Measurements from ENCODE around the gene AFF1. TPM values are rescaled to one million over a fixed set of nuclear protein-coding genes. Genes with fewer than 3 reads are reported as not detected.

AFF1 gene
- total RNA-seq, 1 donor from 2014 or later: 90.6 TPM

- Histone ChIP-seq H3K9me3 (no peaks in the 10 kb centered on the region), H3K4me3 (no peak overlapping the region), H3K4me1 (peaks cover 34% of the 10 kb centered on the region), H3K27me3 (ENCODE audit: low read depth) (no peaks in the 10 kb centered on the region), H3K27ac (peak overlapping the region; percentile 37), H3K36me3 (peaks cover 80% of the 10 kb centered on the region)
- ATAC-seq (peak; percentile 31 to 41), DNase-seq (no peak)
- intact Hi-C loops (cut with DNase I): no loop called here
- no peak for TF ChIP-seq CTCF (IDR thresholded peaks at IDR 0.05)
Observed at GRCh38 chr4:87117051-87117731, 182.4 kb downstream of the AFF1 start.

- peaks cover 76% of the 10 kb centered on the region for H3K36me3 ChIP-seq
- H3K27me3 ChIP-seq (ENCODE audit: low read depth): no peaks in the 10 kb centered on the region
- no peak for ATAC-seq
- H3K4me3 ChIP-seq: no peak overlapping the region
- no peak for TF ChIP-seq CTCF (IDR thresholded peaks at IDR 0.05)
- H3K27ac ChIP-seq: peak overlapping the region; percentile 37
- peaks cover 38% of the 10 kb centered on the region for H3K4me1 ChIP-seq
- no peaks in the 10 kb centered on the region for H3K9me3 ChIP-seq
- intact Hi-C loops (cut with DNase I): no loop called here
- DNase-seq: no peak
Observed at GRCh38 chr4:87117732-87118075, 182.9 kb downstream of the AFF1 start.

- Histone ChIP-seq H3K27me3 (ENCODE audit: low read depth) (no peaks in the 10 kb centered on the region), H3K9me3 (no peaks in the 10 kb centered on the region), H3K4me3 (no peak overlapping the region), H3K36me3 (peaks cover 69% of the 10 kb centered on the region), H3K27ac (no peak overlapping the region), H3K4me1 (peaks cover 38% of the 10 kb centered on the region)
- intact Hi-C loops (cut with DNase I): no loop called here
- ATAC-seq (no peak), DNase-seq (no peak)
- TF ChIP-seq CTCF (IDR thresholded peaks at IDR 0.05): no peak
Observed at GRCh38 chr4:87118421-87118820, 183.6 kb downstream of the AFF1 start.

GRCh38 chr4:87118826-87119225 is 184.0 kb downstream of the AFF1 start:
- Histone ChIP-seq H3K4me3 (no peak overlapping the region), H3K27ac (no peak overlapping the region), H3K36me3 (peaks cover 66% of the 10 kb centered on the region), H3K4me1 (peaks cover 38% of the 10 kb centered on the region), H3K9me3 (no peaks in the 10 kb centered on the region), H3K27me3 (ENCODE audit: low read depth) (no peaks in the 10 kb centered on the region)
- no peak for DNase-seq
- intact Hi-C loops (cut with DNase I): no loop called here
- ATAC-seq: no peak
- no peak for TF ChIP-seq CTCF (IDR thresholded peaks at IDR 0.05)

- Histone ChIP-seq H3K4me3 (no peak overlapping the region), H3K27me3 (ENCODE audit: low read depth) (no peaks in the 10 kb centered on the region), H3K9me3 (no peaks in the 10 kb centered on the region), H3K4me1 (peaks cover 38% of the 10 kb centered on the region), H3K27ac (no peak overlapping the region), H3K36me3 (peaks cover 62% of the 10 kb centered on the region)
- intact Hi-C loops (cut with DNase I): no loop called here
- no peak for DNase-seq
- TF ChIP-seq CTCF (IDR thresholded peaks at IDR 0.05): no peak
- no peak for ATAC-seq
Observed at GRCh38 chr4:87120010-87120409, 185.2 kb downstream of the AFF1 start.

Data from lower lobe of right lung (tissue), 2 donors.